ENCODE measurements around the gene RGS16. TPM values are rescaled to one million over a fixed set of nuclear protein-coding genes. Genes with fewer than 3 reads are reported as not detected.
A peak's percentile ranks its signal among the peaks of the same experiment; 100 is the strongest.

Gene RGS16
- total RNA-seq, 1 donor from 2014 or later, result 12.5 TPM

- H3K4me1 Mint-ChIP-seq, result peaks cover 37% of the 10 kb centered on the region
- H3K9me3 Mint-ChIP-seq, result no peaks in the 10 kb centered on the region
- Histone ChIP-seq H3K9ac (no peak overlapping the region), H4K20me1 (ENCODE audit: low read depth) (no peaks in the 10 kb centered on the region), H3K27me3 (no peaks in the 10 kb centered on the region), H3K9me3 (ENCODE audit: low read depth) (no peaks in the 10 kb centered on the region), H3K4me3 (no peak overlapping the region), H3F3A (ENCODE audit: low read depth) (peaks cover 7% of the 10 kb centered on the region), H3K79me2 (ENCODE audit: low read depth) (no peaks in the 10 kb centered on the region), H2AFZ (replicated peaks) (no peak overlapping the region), H3K4me1 (peaks cover 35% of the 10 kb centered on the region), H3K27ac (no peak overlapping the region), H3K36me3 (no peaks in the 10 kb centered on the region), H3K4me2 (no peak overlapping the region)
- peaks cover 6% of the 10 kb centered on the region for H3K27me3 Mint-ChIP-seq (ENCODE audit: insufficient read depth, low read depth)
- DNase-seq (ENCODE audit: low spot score), result no peak
- no peaks in the 10 kb centered on the region for H3K36me3 Mint-ChIP-seq
- H3K27ac Mint-ChIP-seq, result no peak overlapping the region
- TF ChIP-seq CTCF (IDR thresholded peaks at IDR 0.05) (peak; percentile 20), EZH2phosphoT487 (IDR thresholded peaks at IDR 0.05) (no peak)
- H3K4me3 Mint-ChIP-seq, result no peak overlapping the region
These were observed 24.5 kb upstream of the RGS16 start for GRCh38 chr1:182628657-182629056.

GRCh38 chr1:182627622-182628021, 23.4 kb upstream of the RGS16 start:
- H3K9ac ChIP-seq, result no peak overlapping the region

GRCh38 chr1:182626527-182626926, 22.3 kb upstream of the RGS16 start:
- DNase-seq (ENCODE audit: low spot score), result no peak
- Histone ChIP-seq H3K4me1 (peaks cover 27% of the 10 kb centered on the region), H3K27ac (no peak overlapping the region), H3K4me3 (no peak overlapping the region), H3K27me3 (no peaks in the 10 kb centered on the region), H3K4me2 (no peak overlapping the region), H3K36me3 (no peaks in the 10 kb centered on the region), H3K79me2 (ENCODE audit: low read depth) (no peaks in the 10 kb centered on the region), H2AFZ (replicated peaks) (no peak overlapping the region), H3K9ac (no peak overlapping the region), H4K20me1 (ENCODE audit: low read depth) (no peaks in the 10 kb centered on the region), H3F3A (ENCODE audit: low read depth) (no peaks in the 10 kb centered on the region), H3K9me3 (ENCODE audit: low read depth) (no peaks in the 10 kb centered on the region)
- TF ChIP-seq EZH2phosphoT487 (IDR thresholded peaks at IDR 0.05) (no peak), EZH2 (IDR thresholded peaks at IDR 0.05) (no peak), CTCF (IDR thresholded peaks at IDR 0.05) (no peak)
- Mint-ChIP-seq H3K4me1 (peaks cover 33% of the 10 kb centered on the region), H3K4me3 (no peak overlapping the region), H3K36me3 (no peaks in the 10 kb centered on the region), H3K9me3 (no peaks in the 10 kb centered on the region), H3K27ac (no peak overlapping the region), H3K27me3 (ENCODE audit: insufficient read depth, low read depth) (peaks cover 3% of the 10 kb centered on the region)

More at GRCh38 chr1:182627622-182628021, 23.4 kb upstream of the RGS16 start:
- Histone ChIP-seq H3K27me3 (no peaks in the 10 kb centered on the region), H4K20me1 (ENCODE audit: low read depth) (no peaks in the 10 kb centered on the region), H3K27ac (no peak overlapping the region), H3F3A (ENCODE audit: low read depth) (no peaks in the 10 kb centered on the region), H3K4me1 (peaks cover 27% of the 10 kb centered on the region), H3K79me2 (ENCODE audit: low read depth) (no peaks in the 10 kb centered on the region), H3K4me2 (no peak overlapping the region), H3K36me3 (no peaks in the 10 kb centered on the region), H3K9me3 (ENCODE audit: low read depth) (no peaks in the 10 kb centered on the region), H3K4me3 (no peak overlapping the region), H2AFZ (replicated peaks) (no peak overlapping the region)
- no peaks in the 10 kb centered on the region for H3K9me3 Mint-ChIP-seq
- H3K4me1 Mint-ChIP-seq, result peaks cover 36% of the 10 kb centered on the region
- no peaks in the 10 kb centered on the region for H3K36me3 Mint-ChIP-seq
- TF ChIP-seq EZH2 (IDR thresholded peaks at IDR 0.05) (no peak), CTCF (IDR thresholded peaks at IDR 0.05) (no peak)
- DNase-seq (ENCODE audit: low spot score), result no peak
- H3K27me3 Mint-ChIP-seq (ENCODE audit: insufficient read depth, low read depth), result peaks cover 5% of the 10 kb centered on the region
- H3K4me3 Mint-ChIP-seq, result no peak overlapping the region
- no peak overlapping the region for H3K27ac Mint-ChIP-seq

Data from neural progenitor cell (in vitro differentiated cells).